Measurements from ENCODE around the gene TMC4. TPM values are rescaled to one million over a fixed set of nuclear protein-coding genes. Genes with fewer than 3 reads are reported as not detected.
A peak's percentile ranks its signal among the peaks of the same experiment; 100 is the strongest.

TMC4 gene
- total and polyA plus RNA-seq, 9 donors = 0.45 to 103 (median 6.3) TPM

- intact Hi-C loops (cut with DNase I) = no loop called here
- H3K36me3 ChIP-seq = no peaks in the 10 kb centered on the region
- H3K4me3 ChIP-seq = peak overlapping the region; percentile 66
- 0 to 1% (median 1%) methylated on average over 43 to 56 of the region's 56 CpGs for WGBS, 3 donors
- no peaks in the 10 kb centered on the region for H3K27me3 ChIP-seq
- TF ChIP-seq POLR2A (IDR thresholded peaks at IDR 0.05) = no peak
- peak; percentile 24 for TF ChIP-seq EP300 (IDR thresholded peaks at IDR 0.05)
- TF ChIP-seq CTCF (IDR thresholded peaks at IDR 0.05) = no peak
- peak; percentile 100 for DNase-seq
- peaks cover 6% of the 10 kb centered on the region for H3K4me1 ChIP-seq (ENCODE audit: insufficient read depth)
- H3K27ac ChIP-seq = peak overlapping the region; percentile 96 to 100
- no peaks in the 10 kb centered on the region for H3K9me3 ChIP-seq
Measured at GRCh38 chr19:54190503-54191010, 17.6 kb upstream of the TMC4 start.

GRCh38 chr19:54189735-54190502 is 17.0 kb upstream of the TMC4 start:
- H3K4me1 ChIP-seq (ENCODE audit: insufficient read depth) = peaks cover 6% of the 10 kb centered on the region
- no peaks in the 10 kb centered on the region for H3K9me3 ChIP-seq
- peak; percentile 100 for DNase-seq
- intact Hi-C loops (cut with DNase I) = loop anchor here in 1 of 4 donors (1.0 kb wide), 1 partner anchor 19 kb away; no protein-coding TSS in a partner anchor
- TF ChIP-seq POLR2A (IDR thresholded peaks at IDR 0.05) (peak; percentile 95), CTCF (IDR thresholded peaks at IDR 0.05) (peak in 1 of 3 donors; percentile 4), EP300 (IDR thresholded peaks at IDR 0.05) (peak; percentile 43)
- 0 to 1% (median 0%) methylated on average over 50 to 65 of the region's 65 CpGs for WGBS, 3 donors
- H3K36me3 ChIP-seq = no peaks in the 10 kb centered on the region
- H3K27me3 ChIP-seq = no peaks in the 10 kb centered on the region
- peak overlapping the region; percentile 80 for H3K4me3 ChIP-seq
- peak overlapping the region; percentile 96 to 100 for H3K27ac ChIP-seq

GRCh38 chr19:54189145-54189734 is 16.3 kb upstream of the TMC4 start, which contains the start of gene MBOAT7:
Gene MBOAT7 (minus strand): TSS chr19:54189580. CDS start chr19:54188508, 1,072 bp downstream.
- Histone ChIP-seq H3K4me3 (peak within 1 kb of the TSS; percentile 80), H3K9me3 (no peaks in the 10 kb centered on the region), H3K36me3 (no peaks in the 10 kb centered on the region), H3K27ac (peak within 1 kb of the TSS; percentile 96 to 100), H3K4me1 (ENCODE audit: insufficient read depth) (peaks cover 6% of the 10 kb centered on the region), H3K27me3 (no peaks in the 10 kb centered on the region)
- no peak for DNase-seq
- TF ChIP-seq CTCF (IDR thresholded peaks at IDR 0.05) (peak; percentile 12 to 61 (median 60)), POLR2A (IDR thresholded peaks at IDR 0.05) (peak; percentile 73), EP300 (IDR thresholded peaks at IDR 0.05) (no peak)
- intact Hi-C loops (cut with DNase I) = loop anchor here in 1 of 4 donors (1.0 kb wide), 1 partner anchor 20 kb away; no protein-coding TSS in a partner anchor
- WGBS, 3 donors = 0 to 1% (median 0%) methylated on average over 27 to 64 of the region's 64 CpGs

GRCh38 chr19:54188215-54188871 is 15.4 kb upstream of the TMC4 start:
- H3K27ac ChIP-seq = peak overlapping the region; percentile 82 to 100
- no peaks in the 10 kb centered on the region for H3K36me3 ChIP-seq
- peak overlapping the region; percentile 80 for H3K4me3 ChIP-seq
- TF ChIP-seq EP300 (IDR thresholded peaks at IDR 0.05) (no peak), CTCF (IDR thresholded peaks at IDR 0.05) (no peak), POLR2A (IDR thresholded peaks at IDR 0.05) (no peak)
- 20 to 22% (median 22%) methylated on average over 12 of the region's 12 CpGs for WGBS, 3 donors
- H3K4me1 ChIP-seq (ENCODE audit: insufficient read depth) = peaks cover 6% of the 10 kb centered on the region
- DNase-seq = peak in 1 of 5 donors; percentile 49
- no peaks in the 10 kb centered on the region for H3K27me3 ChIP-seq
- intact Hi-C loops (cut with DNase I) = no loop called here
- H3K9me3 ChIP-seq = no peaks in the 10 kb centered on the region

Data from ovary (tissue), 9 donors.